Activated T-helper 1 cell treated with anti-CD3 and anti-CD28 coated beads, Interleukin-12 subunit alpha, Interleukin-12 subunit beta, Interleukin-2, Interleukin-4 antibody, amounts not matched to agents 30 ng/mL and 10 ng/mL and 1 ng/mL, durations not matched to agents 14 hours and 24 hours and 36 hours (primary cell): ENCODE data around the gene CRYL1. TPM values are rescaled to one million over a fixed set of nuclear protein-coding genes. Genes with fewer than 3 reads are reported as not detected.

Experiments used
- DNase-seq: peaks from one replicate; pipeline ENCODE4 v3.0.0; 2021; ENCODE audit warnings: low spot score
- H3K27ac Mint-ChIP-seq: one replicate; pipeline ENCODE4 v1.8.0; 2021; ENCODE audit warnings: mild to moderate bottlenecking, mixed read lengths
- H3K27me3 Mint-ChIP-seq: one replicate; pipeline ENCODE4 v1.8.0; 2022; ENCODE audit warnings: mild to moderate bottlenecking, moderate library complexity, mixed read lengths; ENCODE audit not compliant: insufficient read depth
- H3K36me3 Mint-ChIP-seq: one replicate; pipeline ENCODE4 v1.8.0; 2021; ENCODE audit warnings: low read depth, mixed read lengths
- H3K4me1 Mint-ChIP-seq: one replicate; pipeline ENCODE4 v1.8.0; 2021; ENCODE audit warnings: low read depth, mixed read lengths
- H3K4me3 Mint-ChIP-seq: one replicate; pipeline ENCODE4 v1.8.0; 2021; ENCODE audit warnings: mild to moderate bottlenecking, moderate library complexity, mixed read lengths
- H3K9me3 Mint-ChIP-seq: one replicate; pipeline ENCODE4 v1.8.0; 2021; ENCODE audit warnings: mixed read lengths
- intact Hi-C: fragments of 100-400 bp; cut with micrococcal nuclease; formaldehyde crosslinking; loops from one replicate; pipeline ENCODE4 v1.15.1; 2024
- total RNA-seq: library from RNA; stranded (reverse); gene quantifications from 2 replicates; pipeline ENCODE4 v1.2.3, GENCODE V29; 2022

The CRYL1 gene
- total RNA-seq, 1 donor from 2014 or later, result 5.6 TPM

GRCh38 chr13:20498129-20498528, 27.5 kb downstream of the CRYL1 start:
- Mint-ChIP-seq H3K9me3 (peaks cover 4% of the 10 kb centered on the region), H3K4me1 (no peaks in the 10 kb centered on the region), H3K27ac (no peak overlapping the region), H3K36me3 (peaks cover 2% of the 10 kb centered on the region), H3K27me3 (no peaks in the 10 kb centered on the region), H3K4me3 (no peak overlapping the region)
- no peak for DNase-seq
- intact Hi-C loops, result loop anchor here (5.0 kb wide), 3 partner anchors 54 to 984 kb away; partner anchors contain the start of gene EEF1AKMT1

GRCh38 chr13:20497006-20497775, 28.5 kb downstream of the CRYL1 start:
- peaks cover 2% of the 10 kb centered on the region for H3K36me3 Mint-ChIP-seq
- no peak for DNase-seq
- H3K27ac Mint-ChIP-seq, result no peak overlapping the region
- intact Hi-C loops, result loop anchor here (5.0 kb wide), 3 partner anchors 55 to 985 kb away; partner anchors contain the start of gene EEF1AKMT1
- peaks cover 2% of the 10 kb centered on the region for H3K27me3 Mint-ChIP-seq
- no peak overlapping the region for H3K4me3 Mint-ChIP-seq
- H3K4me1 Mint-ChIP-seq, result no peaks in the 10 kb centered on the region
- peaks cover 4% of the 10 kb centered on the region for H3K9me3 Mint-ChIP-seq

- Mint-ChIP-seq H3K4me3 (no peak overlapping the region), H3K4me1 (no peaks in the 10 kb centered on the region), H3K27me3 (peaks cover 3% of the 10 kb centered on the region), H3K36me3 (peaks cover 2% of the 10 kb centered on the region), H3K27ac (no peak overlapping the region), H3K9me3 (peaks cover 4% of the 10 kb centered on the region)
- intact Hi-C loops, result loop anchor here (1.0 to 5.0 kb wide), 6 partner anchors 57 to 987 kb away; partner anchors contain the start of genes EEF1AKMT1 and IL17D
- DNase-seq, result peak; percentile 42
These were observed 30.3 kb downstream of the CRYL1 start for GRCh38 chr13:20495087-20496023.

DNA sequence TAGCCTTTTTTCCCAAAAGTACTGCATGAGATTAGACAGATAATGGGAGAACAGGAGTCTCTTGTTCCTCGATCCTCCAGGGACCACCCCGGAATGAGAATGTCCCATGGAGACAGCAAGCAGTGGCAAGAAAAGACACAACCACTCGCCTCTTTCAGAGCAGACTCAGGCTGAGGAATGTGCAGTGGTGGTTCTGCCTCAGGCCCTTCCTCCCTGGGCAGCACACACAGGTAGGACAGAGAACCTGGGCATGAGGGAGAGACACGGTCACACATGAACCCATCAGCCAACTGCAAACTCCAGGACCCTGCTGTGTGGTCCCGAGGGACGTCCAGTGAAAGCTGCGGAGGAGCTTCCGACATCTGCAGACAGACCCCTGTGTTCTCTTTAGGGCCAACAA, 31.0 kb downstream of the CRYL1 start:
- no peaks in the 10 kb centered on the region for H3K4me1 Mint-ChIP-seq
- DNase-seq, result no peak
- H3K36me3 Mint-ChIP-seq, result no peaks in the 10 kb centered on the region
- H3K9me3 Mint-ChIP-seq, result no peaks in the 10 kb centered on the region
- H3K4me3 Mint-ChIP-seq, result no peak overlapping the region
- H3K27me3 Mint-ChIP-seq, result peaks cover 3% of the 10 kb centered on the region
- intact Hi-C loops, result loop anchor here (1.0 to 5.0 kb wide), 6 partner anchors 58 to 988 kb away; partner anchors contain the start of genes EEF1AKMT1 and IL17D
- H3K27ac Mint-ChIP-seq, result no peak overlapping the region

- no peak for DNase-seq
- no peaks in the 10 kb centered on the region for H3K4me1 Mint-ChIP-seq
- no peak overlapping the region for H3K27ac Mint-ChIP-seq
- H3K9me3 Mint-ChIP-seq, result no peaks in the 10 kb centered on the region
- H3K36me3 Mint-ChIP-seq, result no peaks in the 10 kb centered on the region
- intact Hi-C loops, result no loop called here
- H3K4me3 Mint-ChIP-seq, result no peak overlapping the region
- peaks cover 3% of the 10 kb centered on the region for H3K27me3 Mint-ChIP-seq
These were observed 33.0 kb downstream of the CRYL1 start for GRCh38 chr13:20492641-20493040.

GRCh38 chr13:20491926-20492435, 33.7 kb downstream of the CRYL1 start:
- no peaks in the 10 kb centered on the region for H3K9me3 Mint-ChIP-seq
- H3K4me3 Mint-ChIP-seq, result no peak overlapping the region
- intact Hi-C loops, result no loop called here
- no peak overlapping the region for H3K27ac Mint-ChIP-seq
- H3K4me1 Mint-ChIP-seq, result no peaks in the 10 kb centered on the region
- no peaks in the 10 kb centered on the region for H3K36me3 Mint-ChIP-seq
- H3K27me3 Mint-ChIP-seq, result peaks cover 3% of the 10 kb centered on the region
- DNase-seq, result no peak

- Mint-ChIP-seq H3K27ac (no peak overlapping the region), H3K36me3 (no peaks in the 10 kb centered on the region), H3K9me3 (no peaks in the 10 kb centered on the region), H3K4me1 (peaks cover 8% of the 10 kb centered on the region), H3K4me3 (no peak overlapping the region), H3K27me3 (peaks cover 3% of the 10 kb centered on the region)
- DNase-seq, result peak; percentile 25
- intact Hi-C loops, result loop anchor here (1.0 to 10.0 kb wide), 3 partner anchors 185 to 307 kb away; no protein-coding TSS in a partner anchor
These were observed 36.4 kb downstream of the CRYL1 start for GRCh38 chr13:20489185-20489820.

DNA sequence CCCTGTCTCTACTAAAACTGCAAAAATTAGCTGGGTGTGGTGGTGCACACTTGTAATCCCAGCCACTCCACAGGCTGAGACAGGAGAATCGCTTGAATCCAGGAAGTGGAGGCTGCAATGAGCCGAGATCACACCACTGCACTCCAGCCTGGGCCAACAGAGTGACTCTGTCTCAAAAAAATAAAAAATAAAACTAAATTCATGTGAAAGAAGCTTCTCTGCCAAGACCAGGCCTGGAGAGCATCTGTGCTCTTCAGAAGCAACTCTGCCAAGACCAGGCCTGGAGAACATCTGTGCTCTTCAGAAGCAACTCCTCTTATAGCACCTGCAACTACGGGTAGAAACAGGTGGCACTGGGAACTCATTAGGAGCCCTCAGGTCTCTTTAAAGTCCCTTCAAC, 37.7 kb downstream of the CRYL1 start:
- Mint-ChIP-seq H3K4me3 (no peak overlapping the region), H3K27ac (no peak overlapping the region), H3K27me3 (peaks cover 3% of the 10 kb centered on the region), H3K4me1 (peaks cover 8% of the 10 kb centered on the region), H3K9me3 (no peaks in the 10 kb centered on the region), H3K36me3 (no peaks in the 10 kb centered on the region)
- intact Hi-C loops, result loop anchor here (10.0 kb wide), 1 partner anchor 183 kb away; no protein-coding TSS in a partner anchor
- DNase-seq, result no peak

GRCh38 chr13:20482787-20483186, 42.9 kb downstream of the CRYL1 start:
- H3K27me3 Mint-ChIP-seq, result peaks cover 16% of the 10 kb centered on the region

GRCh38 chr13:20482275-20482761, 43.3 kb downstream of the CRYL1 start:
- Mint-ChIP-seq H3K4me1 (peaks cover 13% of the 10 kb centered on the region), H3K9me3 (no peaks in the 10 kb centered on the region), H3K4me3 (no peak overlapping the region), H3K27ac (no peak overlapping the region), H3K36me3 (peaks cover 2% of the 10 kb centered on the region), H3K27me3 (peaks cover 16% of the 10 kb centered on the region)
- DNase-seq, result no peak
- intact Hi-C loops, result loop anchor here (10.0 kb wide), 1 partner anchor 178 kb away; no protein-coding TSS in a partner anchor

More at GRCh38 chr13:20482787-20483186, 42.9 kb downstream of the CRYL1 start:
- no peak overlapping the region for H3K27ac Mint-ChIP-seq
- peaks cover 13% of the 10 kb centered on the region for H3K4me1 Mint-ChIP-seq
- H3K9me3 Mint-ChIP-seq, result no peaks in the 10 kb centered on the region
- peaks cover 2% of the 10 kb centered on the region for H3K36me3 Mint-ChIP-seq
- H3K4me3 Mint-ChIP-seq, result no peak overlapping the region
- intact Hi-C loops, result loop anchor here (10.0 kb wide), 1 partner anchor 178 kb away; no protein-coding TSS in a partner anchor
- DNase-seq, result no peak

GRCh38 chr13:20477394-20477793, 48.3 kb downstream of the CRYL1 start:
- peaks cover 16% of the 10 kb centered on the region for H3K27me3 Mint-ChIP-seq
- intact Hi-C loops, result loop anchor here (5.0 kb wide), 1 partner anchor 50 kb away; the partner anchor contains the start of gene CRYL1

More at GRCh38 chr13:20477394-20477793, 48.3 kb downstream of the CRYL1 start:
- Mint-ChIP-seq H3K4me3 (no peak overlapping the region), H3K36me3 (peaks cover 2% of the 10 kb centered on the region), H3K27ac (no peak overlapping the region), H3K9me3 (no peaks in the 10 kb centered on the region), H3K4me1 (peaks cover 35% of the 10 kb centered on the region)
- DNase-seq, result no peak
